BE2C (cell line): ENCODE data around the gene SNX32.
"Not testable (repeated sequence)": the region's sequence is repeated elsewhere in the genome, so short reads cannot be mapped to it uniquely, and the experiment has no call there.

Source experiments
- DNase-seq: peaks from one replicate; pipeline ENCODE4 v3.0.0-alpha.2; 2020
- H3K27me3 ChIP-seq: fragments of 250-450 bp; sonication (Bioruptor Pico); 2 replicates; pipeline ENCODE4 v1.5.1; 2020; ENCODE audit warnings: mild to moderate bottlenecking
- H3K36me3 ChIP-seq: fragments of 250-450 bp; sonication (Bioruptor Pico); 2 replicates; pipeline ENCODE4 v1.5.1; 2020; ENCODE audit warnings: mild to moderate bottlenecking
- H3K4me1 ChIP-seq: fragments of 250-450 bp; sonication (Bioruptor Pico); 2 replicates; pipeline ENCODE4 v1.5.1; 2020
- H3K4me3 ChIP-seq: 2 replicates; pipeline ENCODE4 v1.5.1; 2011; ENCODE audit warnings: low read depth, low read length
- H3K9me3 ChIP-seq: fragments of 250-450 bp; sonication (Bioruptor Pico); 2 replicates; pipeline ENCODE4 v1.5.1; 2020
- CTCF ChIP-seq: IDR thresholded peaks from 2 replicates; pipeline ENCODE4 v1.5.1; 2012; ENCODE audit warnings: mild to moderate bottlenecking, low read depth, low read length

The SNX32 gene

GRCh38 chr11:65843811-65844210 lies 10.0 kb downstream of the SNX32 start:
- Histone ChIP-seq H3K4me1 (no peaks in the 10 kb centered on the region), H3K36me3 (no peaks in the 10 kb centered on the region), H3K4me3 (no peak overlapping the region), H3K27me3 (no peaks in the 10 kb centered on the region), H3K9me3 (no peaks in the 10 kb centered on the region)
- no peak for TF ChIP-seq CTCF
- DNase-seq, result no peak

GRCh38 chr11:65844231-65844872 lies 10.6 kb downstream of the SNX32 start:
- DNase-seq, result no peak
- Histone ChIP-seq H3K36me3 (no peaks in the 10 kb centered on the region), H3K9me3 (no peaks in the 10 kb centered on the region), H3K4me1 (no peaks in the 10 kb centered on the region), H3K4me3 (no peak overlapping the region), H3K27me3 (no peaks in the 10 kb centered on the region)
- TF ChIP-seq CTCF, result no peak

GRCh38 chr11:65847746-65848145 lies 14.0 kb downstream of the SNX32 start:
- no peak overlapping the region for H3K4me3 ChIP-seq
- H3K27me3 ChIP-seq, result no peaks in the 10 kb centered on the region
- H3K9me3 ChIP-seq, result no peaks in the 10 kb centered on the region
- no peak for TF ChIP-seq CTCF
- H3K4me1 ChIP-seq, result no peaks in the 10 kb centered on the region
- H3K36me3 ChIP-seq, result peaks cover 12% of the 10 kb centered on the region
- no peak for DNase-seq

- not testable (repeated sequence) for H3K9me3 ChIP-seq, H3K4me1 ChIP-seq, H3K4me3 ChIP-seq, H3K27me3 ChIP-seq, DNase-seq
- H3K36me3 ChIP-seq, result peaks cover 22% of the 10 kb centered on the region
These were observed 14.9 kb downstream of the SNX32 start for GRCh38 chr11:65848693-65849092.

DNA sequence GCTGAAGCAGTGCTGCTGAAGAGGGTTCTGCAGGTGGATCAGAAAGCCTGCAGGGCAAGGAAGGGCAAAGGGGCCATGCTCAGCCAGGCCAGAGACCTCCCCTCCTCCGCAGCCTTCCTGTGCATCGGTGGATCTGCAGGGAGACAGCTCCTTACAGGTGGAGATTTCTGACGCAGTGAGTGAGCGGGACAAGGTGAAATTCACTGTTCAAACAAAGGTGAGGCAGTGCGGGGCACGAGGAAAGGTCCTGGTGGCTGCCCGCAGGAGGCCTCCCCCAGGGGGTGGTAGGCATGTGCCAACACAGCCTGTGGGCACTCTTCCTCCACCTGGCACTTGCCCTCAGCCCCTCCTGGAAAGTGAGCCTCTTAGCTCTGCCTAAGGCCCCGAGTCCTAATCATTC lies 15.6 kb downstream of the SNX32 start:
- Histone ChIP-seq H3K9me3 (no peaks in the 10 kb centered on the region), H3K4me1 (no peaks in the 10 kb centered on the region), H3K36me3 (peaks cover 29% of the 10 kb centered on the region), H3K4me3 (no peak overlapping the region), H3K27me3 (no peaks in the 10 kb centered on the region)
- no peak for TF ChIP-seq CTCF
- no peak for DNase-seq

GRCh38 chr11:65849771-65850216 lies 16.0 kb downstream of the SNX32 start:
- H3K36me3 ChIP-seq, result peaks cover 30% of the 10 kb centered on the region
- no peak for TF ChIP-seq CTCF
- H3K4me1 ChIP-seq, result no peaks in the 10 kb centered on the region
- no peak for DNase-seq
- H3K27me3 ChIP-seq, result no peaks in the 10 kb centered on the region
- no peaks in the 10 kb centered on the region for H3K9me3 ChIP-seq
- H3K4me3 ChIP-seq, result no peak overlapping the region
